HG03442 (cell line): ENCODE results near the gene NFAM1.

Experiments used
- ATAC-seq: cut with Tn5 transposase; IDR thresholded peaks from one replicate; pipeline ENCODE4 v1.9.1; 2021; ENCODE audit warnings: mild to moderate bottlenecking, moderate library complexity; ENCODE audit not compliant: unreplicated experiment

NFAM1 gene

GRCh38 chr22:42416671-42417230, 15.5 kb downstream of the NFAM1 start:
- no peak for ATAC-seq

- ATAC-seq, result no peak
Measured at GRCh38 chr22:42414565-42415303, 17.5 kb downstream of the NFAM1 start.

- no peak for ATAC-seq
Measured at GRCh38 chr22:42414021-42414420, 18.2 kb downstream of the NFAM1 start.

- ATAC-seq, result no peak
Measured at GRCh38 chr22:42412744-42413333, 19.4 kb downstream of the NFAM1 start.

- ATAC-seq, result no peak
Measured at GRCh38 chr22:42410708-42411107, 21.5 kb downstream of the NFAM1 start.

GRCh38 chr22:42408810-42409529, 23.2 kb downstream of the NFAM1 start:
- ATAC-seq, result no peak

- no peak for ATAC-seq
Measured at GRCh38 chr22:42408276-42408675, 23.9 kb downstream of the NFAM1 start.

- no peak for ATAC-seq
Measured at GRCh38 chr22:42404266-42404665, 27.9 kb downstream of the NFAM1 start.

- ATAC-seq, result no peak
Measured at GRCh38 chr22:42401535-42402334, 30.5 kb downstream of the NFAM1 start.

- ATAC-seq, result no peak
Measured at GRCh38 chr22:42400811-42401534, 31.2 kb downstream of the NFAM1 start.

GRCh38 chr22:42399315-42400271, 32.6 kb downstream of the NFAM1 start:
- no peak for ATAC-seq

- no peak for ATAC-seq
Measured at GRCh38 chr22:42397332-42398249, 34.6 kb downstream of the NFAM1 start.

GRCh38 chr22:42396621-42397331, 35.4 kb downstream of the NFAM1 start:
- no peak for ATAC-seq

GRCh38 chr22:42389143-42389542, 43.1 kb downstream of the NFAM1 start:
- ATAC-seq, result no peak

GRCh38 chr22:42388130-42388797, 43.9 kb downstream of the NFAM1 start:
- ATAC-seq, result no peak

GRCh38 chr22:42387631-42388030, 44.6 kb downstream of the NFAM1 start:
- no peak for ATAC-seq

GRCh38 chr22:42385696-42386095, 46.5 kb downstream of the NFAM1 start:
- no peak for ATAC-seq
